H9 (cell line): ENCODE measurements around the gene NECTIN1. TPM values are rescaled to one million over a fixed set of nuclear protein-coding genes. Genes with fewer than 3 reads are reported as not detected.

ENCODE experiments used
- DNase-seq: peaks from one replicate; pipeline ENCODE4 v3.0.0-alpha.2; 2017
- H2AFZ ChIP-seq: one replicate; pipeline ENCODE4 v1.6.1; 2013; ENCODE audit warnings: mild to moderate bottlenecking, low read length, control low read depth, moderate library complexity
- H2AK5ac ChIP-seq: 2 replicates; pipeline ENCODE4 v1.6.1; 2013; ENCODE audit warnings: low read length, control low read depth, mixed read lengths; ENCODE audit not compliant: insufficient read length
- H2BK120ac ChIP-seq: one replicate; pipeline ENCODE4 v1.6.1; 2013; ENCODE audit warnings: low read depth, mild to moderate bottlenecking, low read length, control low read depth, inconsistent platforms; ENCODE audit not compliant: poor library complexity, severe bottlenecking
- H2BK12ac ChIP-seq: 2 replicates; pipeline ENCODE4 v1.6.1; 2013; ENCODE audit warnings: low read length, control low read depth, mixed read lengths, low read depth; ENCODE audit not compliant: insufficient read length
- H2BK15ac ChIP-seq: 2 replicates; pipeline ENCODE4 v1.6.1; 2013; ENCODE audit warnings: low read depth, low read length, control low read depth
- H2BK20ac ChIP-seq: one replicate; pipeline ENCODE4 v1.6.1; 2013; ENCODE audit warnings: low read depth, mild to moderate bottlenecking, low read length, control low read depth, inconsistent platforms; ENCODE audit not compliant: poor library complexity, severe bottlenecking
- H2BK5ac ChIP-seq: 2 replicates; pipeline ENCODE4 v1.6.1; 2013; ENCODE audit warnings: low read length, control low read depth, mixed read lengths; ENCODE audit not compliant: insufficient read length
- H3K14ac ChIP-seq: 2 replicates; pipeline ENCODE4 v1.6.1; 2013; ENCODE audit warnings: low read length, control low read depth; ENCODE audit not compliant: insufficient read depth
- H3K18ac ChIP-seq: 2 replicates; pipeline ENCODE4 v1.6.1; 2013; ENCODE audit warnings: low read depth, mild to moderate bottlenecking, mixed read lengths, low read length, control low read depth; ENCODE audit not compliant: insufficient read length
- H3K23ac ChIP-seq: 2 replicates; pipeline ENCODE4 v1.6.1; 2013; ENCODE audit warnings: low read length, control low read depth, mixed read lengths, low read depth; ENCODE audit not compliant: insufficient read length
- H3K23me2 ChIP-seq: 2 replicates; pipeline ENCODE4 v1.6.1; 2013; ENCODE audit warnings: low read depth, mild to moderate bottlenecking, mixed read lengths, low read length, control low read depth; ENCODE audit not compliant: insufficient read length, poor library complexity, severe bottlenecking
- H3K27ac ChIP-seq: 2 replicates; pipeline ENCODE4 v1.5.1; 2013; ENCODE audit warnings: low read length, control low read depth, mixed read lengths, low read depth; ENCODE audit not compliant: insufficient read length
- H3K27me3 ChIP-seq: 2 replicates; pipeline ENCODE4 v1.6.1; 2013; ENCODE audit warnings: low read length, control low read depth, inconsistent platforms; ENCODE audit not compliant: insufficient read depth
- H3K4ac ChIP-seq: 2 replicates; pipeline ENCODE4 v1.6.1; 2013; ENCODE audit warnings: low read depth, mild to moderate bottlenecking, control low read depth, inconsistent platforms, low read length, moderate library complexity
- H3K4me1 ChIP-seq: 2 replicates; pipeline ENCODE4 v1.6.1; 2013; ENCODE audit warnings: low read length, control low read depth, inconsistent platforms; ENCODE audit not compliant: insufficient read depth
- H3K4me2 ChIP-seq: 2 replicates; pipeline ENCODE4 v1.6.1; 2013; ENCODE audit warnings: low read length, control low read depth, mixed read lengths; ENCODE audit not compliant: insufficient read length, insufficient read depth
- H3K56ac ChIP-seq: 2 replicates; pipeline ENCODE4 v1.6.1; 2013; ENCODE audit warnings: low read depth, mild to moderate bottlenecking, mixed read lengths, low read length, control low read depth; ENCODE audit not compliant: insufficient read length
- H3K79me1 ChIP-seq: 2 replicates; pipeline ENCODE4 v1.6.1; 2013; ENCODE audit warnings: low read depth, mild to moderate bottlenecking, moderate library complexity, low read length, control low read depth, inconsistent platforms; ENCODE audit not compliant: insufficient read depth, poor library complexity, severe bottlenecking
- H3K79me2 ChIP-seq: 2 replicates; pipeline ENCODE4 v1.6.1; 2013; ENCODE audit warnings: low read length, control low read depth, inconsistent platforms; ENCODE audit not compliant: insufficient read depth
- H3K9ac ChIP-seq: 2 replicates; pipeline ENCODE4 v1.6.1; 2013; ENCODE audit warnings: low read length, control low read depth, mixed read lengths; ENCODE audit not compliant: insufficient read length; ENCODE audit errors: extremely low read depth
- H3K9me3 ChIP-seq: one replicate; pipeline ENCODE4 v1.6.1; 2013; ENCODE audit warnings: low read depth, low read length, inconsistent platforms; ENCODE audit not compliant: control insufficient read depth
- H3T11ph ChIP-seq: one replicate; pipeline ENCODE4 v1.6.1; 2013; ENCODE audit warnings: mild to moderate bottlenecking, low read length, control low read depth, inconsistent platforms
- H4K20me1 ChIP-seq: one replicate; pipeline ENCODE4 v1.6.1; 2013; ENCODE audit not compliant: control insufficient read depth, insufficient read length, insufficient read depth
- H4K5ac ChIP-seq: 2 replicates; pipeline ENCODE4 v1.6.1; 2013; ENCODE audit warnings: low read depth, mild to moderate bottlenecking, mixed read lengths, low read length, control low read depth; ENCODE audit not compliant: insufficient read length
- H4K8ac ChIP-seq: replicated peaks from 2 replicates; pipeline ENCODE4 v1.6.1; 2013; ENCODE audit warnings: low read length, control low read depth, mixed read lengths, low read depth; ENCODE audit not compliant: insufficient read length
- H4K91ac ChIP-seq: 2 replicates; pipeline ENCODE4 v1.6.1; 2013; ENCODE audit warnings: low read depth, mild to moderate bottlenecking, moderate library complexity, mixed read lengths, low read length, control low read depth; ENCODE audit not compliant: insufficient read length
- H3K27ac Mint-ChIP-seq, 3 experiments: 2 replicates in 2 of 3; 3 replicates in 1 of 3; pipeline ENCODE4 v1.8.0; 2020 to 2021; ENCODE audit warnings: mixed read lengths in 3 of 3, mild to moderate bottlenecking in 1 of 3, moderate library complexity in 1 of 3
- H3K27me3 Mint-ChIP-seq: 2 replicates; pipeline ENCODE4 v1.8.0; 2021; ENCODE audit warnings: low read depth, mild to moderate bottlenecking, moderate library complexity, mixed read lengths
- H3K36me3 Mint-ChIP-seq, 3 experiments: 2 replicates in 2 of 3; 3 replicates in 1 of 3; pipeline ENCODE4 v1.8.0; 2020 to 2021; ENCODE audit warnings: low read depth in 3 of 3, mixed read lengths in 3 of 3; ENCODE audit not compliant: insufficient read depth in 1 of 3
- H3K4me1 Mint-ChIP-seq, 2 experiments: 2 replicates each; pipeline ENCODE4 v1.8.0; 2020; ENCODE audit warnings: mixed read lengths in 2 of 2
- H3K4me3 Mint-ChIP-seq, 2 experiments: 2 replicates in 1 of 2; 3 replicates in 1 of 2; pipeline ENCODE4 v1.8.0; 2020 to 2021; ENCODE audit warnings: mild to moderate bottlenecking in 2 of 2, mixed read lengths in 2 of 2, moderate library complexity in 1 of 2
- H3K9me3 Mint-ChIP-seq, 2 experiments: 2 replicates in 1 of 2; 3 replicates in 1 of 2; pipeline ENCODE4 v1.8.0; 2020; ENCODE audit warnings: mild to moderate bottlenecking in 2 of 2, mixed read lengths in 2 of 2, moderate library complexity in 1 of 2
- CTCF ChIP-seq: fragments of 200-600 bp; sonication (generic); conservative IDR thresholded peaks from 3 replicates; pipeline ENCODE4 v1.8.0; 2021; ENCODE audit warnings: antibody characterized with exemption, mild to moderate bottlenecking
- WGBS: extraction: QIAGEN DNeasy Blood & Tissue Kit; methylation state at CpG from one replicate; pipeline ENCODE4 v1.1.7; 2013; ENCODE audit warnings: missing lambda C conversion rate, low lambda C conversion rate, mixed read lengths; ENCODE audit not compliant: insufficient read length; ENCODE audit errors: extremely low coverage; 5-methylcytosine and 5-hydroxymethylcytosine counted together
- total RNA-seq: library from RNA; stranded (reverse); gene quantifications from 2 replicates; pipeline ENCODE4 v1.2.1, GENCODE V29; 2021

Gene NECTIN1
- total RNA-seq, 1 experiment from 2014 or later: 113 TPM

- H3K79me2 ChIP-seq: no peaks in the 10 kb centered on the region; the same call in 1 of the 2 replicates
- Mint-ChIP-seq H3K27me3 (peaks cover 65% of the 10 kb centered on the region), H3K4me1 (peaks cover 14 to 21% of the 10 kb centered on the region in 2 experiments), H3K9me3 (no peaks in the 10 kb centered on the region; a peak in 1 of 5 replicates), H3K4me3 (no peak overlapping the region), H3K27ac (no peak overlapping the region), H3K36me3 (no peaks in the 10 kb centered on the region)
- H4K91ac ChIP-seq: no peak overlapping the region
- H4K8ac ChIP-seq: no peak overlapping the region
- no peak overlapping the region for H3T11ph ChIP-seq
- H3K23me2 ChIP-seq: peaks cover 6% of the 10 kb centered on the region
- H2AFZ ChIP-seq: no peak overlapping the region
- no peak for TF ChIP-seq CTCF
- H3K27me3 ChIP-seq: no peaks in the 10 kb centered on the region; the same call in 1 of the 2 replicates
- no peak overlapping the region for H2BK20ac ChIP-seq
- H4K20me1 ChIP-seq: no peaks in the 10 kb centered on the region
- no peak overlapping the region for H3K4ac ChIP-seq
- H3K18ac ChIP-seq: no peak overlapping the region
- DNase-seq: no peak
- H3K4me2 ChIP-seq: no peak overlapping the region
- no peak overlapping the region for H3K14ac ChIP-seq
- no peak overlapping the region for H3K56ac ChIP-seq
- H3K9ac ChIP-seq: no peak overlapping the region
- H2BK5ac ChIP-seq: no peak overlapping the region
- 100% methylated on average over 1 of the region's 5 CpGs for WGBS
- H2AK5ac ChIP-seq: no peak overlapping the region
- H3K4me1 ChIP-seq: no peaks in the 10 kb centered on the region; the same call in 1 of the 2 replicates
- H4K5ac ChIP-seq: no peak overlapping the region
- no peaks in the 10 kb centered on the region for H3K9me3 ChIP-seq
- no peak overlapping the region for H2BK120ac ChIP-seq
- no peak overlapping the region for H2BK15ac ChIP-seq
- no peaks in the 10 kb centered on the region for H3K79me1 ChIP-seq
- H3K23ac ChIP-seq: no peak overlapping the region
- no peak overlapping the region for H3K27ac ChIP-seq
- H2BK12ac ChIP-seq: no peak overlapping the region
Measured at GRCh38 chr11:119745112-119745511, 16.1 kb upstream of the NECTIN1 start.
